HG03103 (cell line): ENCODE results near the gene TOMM7.

Source experiments
- ATAC-seq: cut with Tn5 transposase; IDR thresholded peaks from one replicate; pipeline ENCODE4 v1.9.1; 2021; ENCODE audit warnings: low read depth; ENCODE audit not compliant: unreplicated experiment

TOMM7 gene

DNA sequence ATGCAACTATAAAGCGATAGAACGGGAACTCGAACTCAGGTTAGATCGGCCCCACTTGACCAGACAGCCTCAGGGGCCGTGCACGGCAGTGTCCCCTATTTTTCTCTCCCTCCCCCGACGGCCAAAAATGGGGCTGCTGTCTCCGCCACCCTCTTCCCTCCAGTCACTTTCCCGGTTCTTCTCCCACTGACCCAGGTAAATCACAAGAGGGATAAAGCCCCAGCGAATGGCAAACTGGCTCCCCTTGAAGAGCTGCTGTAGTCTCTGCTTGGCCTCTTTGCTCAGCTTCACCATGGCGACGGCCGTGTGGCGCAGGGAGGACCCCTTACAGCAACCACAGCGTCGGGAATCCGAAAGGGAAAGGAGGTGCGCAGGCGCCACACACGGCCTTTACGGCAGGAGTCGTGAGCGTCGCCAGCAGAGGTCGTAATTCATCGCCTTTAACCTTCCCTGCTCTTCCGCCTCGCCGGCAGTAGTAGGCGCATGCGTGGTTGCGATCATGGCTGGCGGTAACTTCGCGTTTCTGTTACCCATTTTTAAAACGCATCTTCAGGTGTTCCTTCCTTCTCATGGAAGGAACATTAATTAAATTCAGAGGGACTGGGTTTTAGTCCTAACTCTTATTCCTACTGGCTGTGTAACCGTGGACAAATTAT is at the start of gene TOMM7:
TOMM7 (minus strand) TSS at position 364 of the 656 bp plus-strand sequence; CDS start at position 294, 70 bp downstream.
- ATAC-seq, result peak; percentile 80

GRCh38 chr7:22872096-22872807 is 49.6 kb upstream of the TOMM7 start:
- peak; percentile 97 for ATAC-seq

DNA sequence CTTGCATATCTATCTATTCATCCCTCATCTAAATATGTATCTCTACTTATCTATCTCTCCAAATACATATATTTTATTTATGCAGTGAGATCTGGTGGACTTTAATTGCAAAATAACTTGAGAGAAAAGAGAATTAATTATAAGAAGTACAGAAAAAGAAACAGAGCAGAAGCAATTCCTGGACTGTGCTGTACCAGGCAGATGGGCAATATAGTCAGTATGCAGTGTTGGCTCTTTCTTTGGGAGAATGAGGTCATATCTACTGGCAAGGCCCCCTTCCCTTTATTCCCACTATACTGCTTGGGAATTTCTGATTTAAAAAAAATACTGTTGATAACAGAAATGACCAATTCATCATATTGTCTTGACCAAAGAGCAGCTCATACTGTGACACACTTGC is 49.0 kb upstream of the TOMM7 start:
- no peak for ATAC-seq

DNA sequence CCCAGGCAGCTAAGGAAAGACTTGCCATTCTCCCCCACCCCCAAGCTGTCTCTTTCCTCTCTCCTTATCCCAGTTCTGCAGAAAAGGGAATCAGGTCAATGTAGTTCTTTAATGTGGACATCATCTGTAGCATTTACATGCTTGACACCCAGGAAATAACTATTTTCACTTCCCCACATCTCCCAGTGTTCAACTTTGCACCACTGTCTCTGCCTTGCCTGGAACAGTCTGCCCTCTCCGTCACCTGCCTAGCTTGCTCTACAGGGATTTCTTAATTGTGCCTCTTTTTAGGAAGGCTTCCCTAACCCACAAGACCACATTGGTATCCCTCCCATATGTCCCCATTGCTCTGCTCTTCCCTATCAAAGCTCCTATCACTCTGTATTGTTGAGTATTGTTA is 45.9 kb upstream of the TOMM7 start:
- no peak for ATAC-seq

GRCh38 chr7:22867589-22867988 is 44.9 kb upstream of the TOMM7 start:
- no peak for ATAC-seq

DNA sequence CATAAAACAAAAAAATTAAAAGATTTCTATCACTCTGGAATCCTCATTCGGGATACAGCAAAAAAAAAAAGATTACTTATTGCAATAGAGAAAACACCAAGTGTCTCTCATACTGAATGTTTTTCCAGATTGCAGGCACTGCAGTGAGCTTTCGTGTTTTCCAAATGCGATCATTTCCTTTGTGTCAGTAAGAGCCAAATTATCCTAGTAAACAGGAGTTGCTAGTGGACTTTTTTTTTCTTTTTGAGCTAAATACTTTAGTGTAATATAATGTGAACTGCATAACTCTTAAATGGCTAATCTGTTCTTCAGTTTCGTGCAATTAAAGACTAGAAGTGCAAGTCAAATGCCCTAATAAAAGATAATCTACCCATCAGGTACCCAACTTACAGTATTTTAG is 44.4 kb upstream of the TOMM7 start:
- no peak for ATAC-seq

DNA sequence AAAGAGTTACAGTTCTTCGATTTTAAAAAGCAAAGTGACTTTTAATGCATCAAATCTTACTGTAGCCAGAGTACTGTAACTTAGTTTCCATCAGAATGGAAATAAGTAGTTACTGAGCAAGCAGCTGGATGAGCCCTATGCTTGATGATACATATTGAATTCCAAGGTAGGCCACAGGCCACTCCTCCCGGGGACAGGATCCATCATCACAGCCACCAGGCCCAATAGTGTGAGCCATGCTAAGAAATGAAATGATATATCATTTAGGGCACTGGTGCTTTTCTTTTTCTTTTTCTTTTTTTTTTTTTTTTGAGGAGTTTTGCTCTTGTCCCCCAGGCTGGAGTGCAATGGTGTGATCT is 42.9 kb upstream of the TOMM7 start:
- no peak for ATAC-seq

- no peak for ATAC-seq
Measured at GRCh38 chr7:22864855-22865601, 42.4 kb upstream of the TOMM7 start.

GRCh38 chr7:22864301-22864700 is 41.7 kb upstream of the TOMM7 start:
- ATAC-seq, result no peak

DNA sequence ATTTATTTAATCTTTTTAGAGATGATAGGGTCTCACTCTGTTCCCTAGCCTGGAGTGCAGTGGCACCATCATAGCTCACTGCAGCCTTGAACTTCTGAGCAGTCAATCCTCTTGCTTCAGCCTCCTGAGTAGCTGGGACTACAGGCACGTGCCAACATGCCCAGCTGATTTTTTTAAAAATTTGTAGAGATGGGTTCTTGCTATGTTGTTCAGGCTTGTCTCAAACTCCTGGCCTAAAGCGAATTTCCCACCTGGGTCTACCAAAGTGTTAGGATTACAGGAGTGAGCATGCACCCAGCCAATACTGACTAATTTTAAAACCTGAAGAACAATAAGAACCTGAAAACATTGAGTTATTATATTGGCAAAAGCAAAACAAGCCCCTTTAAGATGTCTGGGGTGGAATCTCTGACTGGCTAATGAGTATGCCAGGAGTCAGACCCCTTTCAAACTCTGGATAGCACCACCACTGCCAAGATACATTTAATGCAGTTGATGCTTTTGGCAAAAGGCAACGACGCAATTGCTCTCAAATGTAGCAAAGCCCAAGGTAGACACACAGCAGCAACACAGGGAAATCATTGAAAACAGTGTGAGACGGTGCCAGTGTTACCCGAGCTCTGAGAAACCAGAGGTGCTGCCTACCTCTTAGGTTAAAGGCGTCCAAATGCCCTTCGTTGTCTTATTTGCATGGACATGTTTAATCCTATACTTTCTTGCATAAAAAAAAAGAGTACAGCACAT is 40.7 kb upstream of the TOMM7 start:
- ATAC-seq, result no peak

- no peak for ATAC-seq
Measured at GRCh38 chr7:22861576-22861975, 38.9 kb upstream of the TOMM7 start.

DNA sequence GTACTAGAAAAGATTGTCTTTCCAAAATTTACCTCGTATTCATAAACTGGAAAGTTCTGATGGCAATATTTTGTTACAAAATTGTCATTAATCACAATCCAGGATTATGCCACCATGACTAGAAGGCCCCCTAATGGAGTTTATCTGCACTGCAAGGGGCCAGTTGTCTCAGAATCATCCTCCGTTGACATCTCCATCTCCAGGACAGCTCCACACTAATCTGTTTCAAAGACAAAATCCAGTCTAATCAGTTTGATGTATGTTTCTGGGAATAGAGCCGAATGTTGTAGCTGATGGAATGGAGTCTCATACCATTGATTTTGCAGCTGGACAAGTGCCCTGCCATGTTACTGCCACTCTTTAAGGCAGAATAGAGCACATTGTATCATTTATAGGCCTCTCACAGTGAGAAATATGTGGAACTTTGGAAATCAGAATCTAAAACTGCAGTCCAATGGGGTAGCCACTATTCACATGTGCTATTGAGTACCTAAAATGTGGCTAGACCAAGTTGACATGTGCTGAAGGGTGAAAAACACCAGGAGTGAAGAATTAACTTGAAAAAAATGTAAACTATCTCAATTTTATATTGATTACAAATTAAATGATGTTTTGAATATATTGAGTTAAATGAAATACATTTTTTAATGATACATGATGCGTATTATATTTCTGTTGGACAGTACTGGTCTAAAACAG is 38.3 kb upstream of the TOMM7 start:
- ATAC-seq, result no peak

DNA sequence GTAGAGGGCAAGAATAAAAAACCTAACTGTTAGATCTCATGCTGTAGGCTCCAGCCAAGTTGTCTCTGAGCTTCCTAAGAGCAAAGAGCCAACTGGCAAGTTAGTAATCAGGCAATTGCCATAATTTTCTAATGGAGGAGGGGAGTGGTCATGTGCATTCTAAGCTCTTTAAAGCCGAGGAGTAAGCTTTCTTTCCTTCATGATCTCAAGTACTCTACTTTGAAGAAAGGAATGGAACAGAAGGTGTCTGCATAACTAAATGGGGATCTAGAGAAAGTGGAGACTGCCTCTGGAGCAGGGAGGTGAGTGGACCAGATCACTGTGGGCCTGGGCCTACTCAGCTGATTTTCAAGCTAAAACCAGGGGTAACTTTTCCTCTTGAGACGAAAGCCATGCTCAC is 37.7 kb upstream of the TOMM7 start:
- no peak for ATAC-seq

DNA sequence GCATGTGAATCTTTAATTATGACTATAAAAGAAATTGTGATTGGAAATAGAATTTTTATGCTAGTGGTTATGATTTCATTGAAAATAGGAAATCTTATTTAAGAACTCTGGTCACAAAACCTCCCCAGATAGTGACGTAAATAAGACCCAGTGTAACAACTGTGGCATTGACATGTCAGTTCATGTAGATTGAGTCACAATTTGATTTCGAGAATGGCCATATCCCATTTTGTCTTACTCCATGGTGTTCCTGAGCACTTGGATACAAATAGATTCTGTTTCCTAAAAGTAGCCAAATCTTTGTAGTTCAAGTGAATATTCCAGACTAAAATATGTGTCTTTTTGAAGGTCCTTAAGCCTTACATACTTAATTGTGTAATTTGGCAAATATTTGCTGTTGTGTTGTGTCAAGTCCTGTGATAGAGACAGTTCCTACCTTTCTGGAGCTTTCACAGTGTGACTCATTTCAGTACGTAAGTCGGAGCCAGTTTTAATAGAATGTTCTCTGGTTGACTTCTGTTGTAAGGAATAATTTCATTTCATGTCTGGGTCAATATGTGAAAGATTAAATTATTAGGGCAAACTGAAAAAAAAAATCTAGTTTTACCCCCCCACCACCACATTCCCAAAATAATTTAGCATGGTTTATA is 37.1 kb upstream of the TOMM7 start:
- no peak for ATAC-seq

DNA sequence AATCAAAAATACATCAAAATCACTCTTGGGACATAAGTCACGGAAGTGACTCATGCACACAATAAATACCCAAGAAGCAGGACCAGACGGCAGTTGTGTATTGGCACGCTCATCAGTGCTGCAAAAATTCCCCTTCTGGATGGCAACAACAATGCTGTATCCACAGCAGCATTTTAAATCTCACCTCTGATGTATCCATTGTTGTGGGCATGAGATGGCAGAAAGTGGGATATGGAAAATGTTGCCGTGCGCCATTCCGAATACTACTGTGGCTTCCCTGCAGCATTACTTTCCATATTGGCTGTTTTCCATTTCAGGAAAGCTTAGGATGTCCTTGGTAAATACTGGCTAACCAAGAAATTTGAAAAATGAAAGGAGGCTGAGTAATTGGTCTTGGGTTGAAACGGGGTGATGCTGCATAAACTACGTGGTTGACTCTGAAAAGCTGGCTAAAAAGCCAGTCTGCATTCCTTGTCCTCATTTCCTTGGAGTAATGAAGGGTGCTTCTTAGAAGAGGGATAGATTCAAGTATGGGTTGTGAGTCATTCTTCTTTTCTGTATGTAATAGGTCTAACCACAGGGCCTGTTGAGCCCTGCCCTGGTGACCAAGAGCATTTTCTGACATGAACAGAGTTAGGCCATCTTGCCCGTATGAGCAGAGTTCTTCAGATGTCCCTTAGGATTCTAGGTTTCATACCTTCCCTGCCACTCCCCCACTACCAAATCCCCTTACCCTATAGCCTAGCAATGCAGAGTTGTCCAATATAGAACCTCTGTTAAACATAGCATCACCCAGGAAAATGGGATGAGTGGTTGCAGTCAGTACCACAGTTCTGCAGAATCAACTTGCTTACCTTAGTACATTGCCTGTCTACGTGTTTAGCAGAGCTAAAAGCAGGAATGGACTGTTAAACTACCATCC is 36.3 kb upstream of the TOMM7 start:
- ATAC-seq, result no peak

GRCh38 chr7:22858274-22858639 is 35.6 kb upstream of the TOMM7 start:
- no peak for ATAC-seq

GRCh38 chr7:22856416-22856815 is 33.8 kb upstream of the TOMM7 start:
- no peak for ATAC-seq

DNA sequence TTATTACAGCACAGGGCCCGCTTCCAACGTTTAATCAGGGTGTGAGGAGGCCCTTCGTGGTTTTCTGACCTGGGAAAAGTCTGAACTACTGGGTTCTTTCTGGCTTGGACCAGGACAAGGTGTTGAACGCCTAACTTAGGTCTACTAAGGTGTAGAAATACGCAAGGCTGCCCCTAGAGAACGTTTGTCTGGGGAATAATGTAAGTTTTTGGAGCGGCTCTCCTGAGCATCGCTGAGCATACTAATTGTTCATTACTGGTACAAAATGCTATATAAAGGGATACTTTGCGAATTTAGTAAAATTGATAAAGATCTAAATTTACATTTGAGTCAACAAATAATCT is 32.4 kb upstream of the TOMM7 start:
- ATAC-seq, result no peak
